GM18520 (cell line): ENCODE measurements around the gene ESPN.
"Not testable (repeated sequence)": the region's sequence is repeated elsewhere in the genome, so short reads cannot be mapped to it uniquely, and the experiment has no call there.

ENCODE experiments used
- ATAC-seq: cut with Tn5 transposase; IDR thresholded peaks from one replicate; pipeline ENCODE4 v1.9.1; 2021; ENCODE audit not compliant: unreplicated experiment

The ESPN gene, protein sequence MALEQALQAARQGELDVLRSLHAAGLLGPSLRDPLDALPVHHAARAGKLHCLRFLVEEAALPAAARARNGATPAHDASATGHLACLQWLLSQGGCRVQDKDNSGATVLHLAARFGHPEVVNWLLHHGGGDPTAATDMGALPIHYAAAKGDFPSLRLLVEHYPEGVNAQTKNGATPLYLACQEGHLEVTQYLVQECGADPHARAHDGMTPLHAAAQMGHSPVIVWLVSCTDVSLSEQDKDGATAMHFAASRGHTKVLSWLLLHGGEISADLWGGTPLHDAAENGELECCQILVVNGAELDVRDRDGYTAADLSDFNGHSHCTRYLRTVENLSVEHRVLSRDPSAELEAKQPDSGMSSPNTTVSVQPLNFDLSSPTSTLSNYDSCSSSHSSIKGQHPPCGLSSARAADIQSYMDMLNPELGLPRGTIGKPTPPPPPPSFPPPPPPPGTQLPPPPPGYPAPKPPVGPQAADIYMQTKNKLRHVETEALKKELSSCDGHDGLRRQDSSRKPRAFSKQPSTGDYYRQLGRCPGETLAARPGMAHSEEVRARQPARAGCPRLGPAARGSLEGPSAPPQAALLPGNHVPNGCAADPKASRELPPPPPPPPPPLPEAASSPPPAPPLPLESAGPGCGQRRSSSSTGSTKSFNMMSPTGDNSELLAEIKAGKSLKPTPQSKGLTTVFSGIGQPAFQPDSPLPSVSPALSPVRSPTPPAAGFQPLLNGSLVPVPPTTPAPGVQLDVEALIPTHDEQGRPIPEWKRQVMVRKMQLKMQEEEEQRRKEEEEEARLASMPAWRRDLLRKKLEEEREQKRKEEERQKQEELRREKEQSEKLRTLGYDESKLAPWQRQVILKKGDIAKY

GRCh38 chr1:6424619-6425593 is at the start of gene ESPN:
Gene ESPN, plus strand, starts transcription at chr1:6424776. Its CDS starts 180 bp downstream, at chr1:6424956.
- ATAC-seq: no peak

DNA sequence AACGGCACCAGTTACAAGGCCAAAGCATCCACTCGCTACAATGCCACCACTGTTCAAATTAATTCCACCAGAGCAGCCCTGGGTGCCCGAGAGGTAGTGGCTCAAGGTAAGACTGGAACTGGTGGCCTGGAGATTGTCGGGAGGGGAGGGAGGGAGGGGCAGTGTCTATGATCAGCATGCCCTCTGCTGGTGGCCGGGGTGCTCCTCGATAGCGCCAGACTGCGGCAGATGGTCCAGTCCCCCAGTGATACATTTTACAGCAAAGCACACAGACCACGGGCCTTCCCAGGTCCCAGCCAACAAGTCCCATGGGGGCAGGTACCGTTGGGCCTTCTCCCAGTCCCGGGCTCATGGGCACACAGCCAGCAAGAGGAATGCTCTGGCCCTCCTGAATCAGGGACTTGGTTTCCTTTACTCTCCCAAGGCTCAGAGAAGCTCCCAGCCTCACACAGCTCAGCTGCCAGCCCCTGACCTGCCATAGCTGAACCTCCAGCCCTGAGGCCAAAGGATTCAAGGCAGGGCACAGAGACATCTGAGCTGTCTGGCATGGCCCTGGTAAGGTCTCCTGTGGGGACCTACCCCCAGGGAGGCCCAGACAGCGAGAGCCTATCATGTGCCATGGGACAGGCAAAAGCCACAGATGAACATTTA is 46.4 kb upstream of the ESPN start:
- no peak for ATAC-seq

DNA sequence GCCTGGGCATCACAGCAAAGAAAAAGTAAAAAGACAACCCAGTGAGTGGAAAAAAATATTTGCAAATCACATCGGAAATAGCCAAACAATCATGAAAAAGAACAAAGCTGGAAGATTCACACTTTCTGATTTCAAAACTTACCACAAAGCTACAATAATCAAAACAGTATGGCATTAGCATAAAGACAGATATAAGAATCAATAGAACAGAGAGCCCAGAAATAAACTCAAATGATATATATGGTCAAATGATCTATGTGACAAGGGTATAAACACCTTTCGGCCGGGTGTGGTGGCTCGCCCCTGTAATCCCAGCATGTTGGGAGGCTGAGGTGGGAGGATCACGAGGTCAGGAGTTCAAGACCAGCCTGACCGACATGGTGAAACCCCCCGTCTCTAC is 44.5 kb upstream of the ESPN start:
- no peak for ATAC-seq

GRCh38 chr1:6384135-6384534 is 40.4 kb upstream of the ESPN start:
- no peak for ATAC-seq

GRCh38 chr1:6384962-6385361 is 39.6 kb upstream of the ESPN start:
- ATAC-seq: no peak

- no peak for ATAC-seq
Observed at GRCh38 chr1:6385488-6386191, 38.9 kb upstream of the ESPN start.

GRCh38 chr1:6386371-6386949 is 38.1 kb upstream of the ESPN start:
- ATAC-seq: no peak

- ATAC-seq: no peak
Observed at GRCh38 chr1:6389971-6390370, 34.6 kb upstream of the ESPN start.

DNA sequence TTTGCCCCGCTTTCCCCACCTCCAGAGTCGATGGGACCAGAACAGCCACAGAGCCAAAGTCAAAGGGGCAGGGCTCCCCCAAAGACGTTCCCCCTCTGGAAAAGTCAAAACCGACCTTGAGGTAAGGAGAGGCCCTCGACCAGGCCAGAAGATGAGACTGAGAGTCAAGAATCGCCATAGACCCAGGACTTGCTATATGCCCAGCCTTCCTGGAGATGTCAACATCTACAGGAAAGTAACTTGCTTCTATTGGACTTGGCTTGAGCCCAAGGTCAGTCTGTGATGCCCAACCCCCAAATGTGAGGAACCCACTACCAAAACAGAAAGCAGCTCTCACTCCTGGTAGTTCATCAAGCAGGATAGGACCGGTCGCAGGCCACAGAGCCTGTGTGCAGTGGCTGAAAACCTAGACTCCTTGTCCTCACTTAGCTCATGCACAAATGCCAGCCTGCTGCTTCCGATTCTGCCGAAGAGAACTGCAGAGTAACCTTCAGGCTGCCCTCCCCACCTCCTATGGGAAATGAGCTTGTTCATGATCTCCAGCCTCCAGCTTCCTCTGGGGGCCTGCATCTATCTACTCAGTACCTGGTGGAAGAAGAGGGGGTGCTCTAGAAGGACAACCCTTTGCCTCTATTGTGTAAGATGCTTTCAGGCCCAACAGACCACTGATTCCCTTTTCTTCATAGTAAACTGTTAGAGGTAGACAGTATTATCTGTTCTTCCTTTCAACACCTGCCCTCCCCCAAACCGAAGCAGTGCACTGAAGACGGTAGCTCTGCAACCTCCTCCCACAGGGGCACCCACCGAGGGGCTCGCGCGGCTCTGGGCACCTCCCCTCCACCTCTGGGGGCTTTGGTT is 32.4 kb upstream of the ESPN start:
- no peak for ATAC-seq

- no peak for ATAC-seq
Observed at GRCh38 chr1:6392809-6393399, 31.7 kb upstream of the ESPN start.

- peak; percentile 79 for ATAC-seq
Observed at GRCh38 chr1:6393400-6394187, 31.0 kb upstream of the ESPN start, which contains the start of gene ACOT7. Gene ACOT7, minus strand, starts transcription at chr1:6393767. Its CDS starts 368 bp downstream, at chr1:6393399.

- ATAC-seq: not testable (repeated sequence)
Observed at GRCh38 chr1:6395130-6395529, 29.4 kb upstream of the ESPN start.

GRCh38 chr1:6395781-6396244 is 28.8 kb upstream of the ESPN start:
- not testable (repeated sequence) for ATAC-seq

GRCh38 chr1:6396998-6397397 is 27.6 kb upstream of the ESPN start:
- ATAC-seq: no peak

DNA sequence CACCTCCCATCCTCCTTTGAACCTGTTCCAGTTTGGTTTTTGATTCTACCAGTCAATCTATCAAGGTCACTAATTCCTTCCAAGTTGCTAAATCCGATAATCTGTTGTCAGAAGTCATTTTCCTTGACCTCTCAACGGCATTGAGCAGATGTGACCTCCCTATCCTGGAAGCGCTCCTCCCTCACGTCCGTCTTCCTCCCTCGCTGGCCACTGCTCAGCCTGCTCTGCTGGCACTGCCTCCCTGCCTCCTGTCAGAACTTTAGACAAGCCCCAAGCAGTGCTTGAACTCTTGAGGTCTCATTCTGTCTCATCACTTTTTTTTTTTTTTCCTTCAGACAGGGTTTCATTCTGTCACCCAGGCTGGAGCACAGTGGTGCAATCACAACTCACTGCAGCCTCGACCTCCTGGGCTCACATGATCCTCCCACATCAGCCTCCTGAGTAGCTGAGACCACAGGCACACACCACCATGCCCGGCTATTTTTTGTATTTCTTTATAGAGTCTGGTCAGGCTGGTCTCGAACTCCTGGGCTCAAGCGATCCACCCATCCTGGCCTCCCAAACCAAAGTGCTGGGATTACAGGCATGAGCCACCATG is 26.6 kb upstream of the ESPN start:
- ATAC-seq: no peak

DNA sequence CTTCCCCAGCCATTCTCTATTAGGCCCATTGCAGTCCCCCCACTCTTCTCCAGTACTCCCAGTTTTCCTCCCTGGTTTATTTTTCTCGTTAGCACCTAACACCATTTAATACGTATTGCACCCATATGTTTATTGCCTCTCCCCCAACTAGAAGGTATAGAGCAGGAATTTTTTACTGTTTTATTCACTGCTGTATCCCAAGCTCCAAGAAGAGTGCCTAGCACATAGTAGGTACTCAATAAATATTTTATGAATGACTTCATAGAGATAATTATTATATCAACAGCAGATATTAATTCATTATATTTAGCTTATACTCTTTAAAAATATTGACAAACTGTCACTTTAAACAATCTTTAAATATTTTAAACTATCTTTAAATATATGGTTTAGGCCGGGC is 25.3 kb upstream of the ESPN start:
- ATAC-seq: no peak

GRCh38 chr1:6401673-6402072 is 22.9 kb upstream of the ESPN start:
- ATAC-seq: no peak
